H1 (cell line): ENCODE data around the gene PLOD1. TPM values are rescaled to one million over a fixed set of nuclear protein-coding genes. Genes with fewer than 3 reads are reported as not detected.
A peak's percentile ranks its signal among the peaks of the same experiment; 100 is the strongest.

Source experiments
- ATF2 ChIP-seq: IDR thresholded peaks from 2 replicates; pipeline ENCODE4 v1.6.1; 2012; ENCODE audit warnings: low read length, inconsistent platforms
- ATF3 ChIP-seq: IDR thresholded peaks from 2 replicates; pipeline ENCODE4 v1.6.1; 2011; ENCODE audit warnings: low read depth, mild to moderate bottlenecking, low read length; ENCODE audit not compliant: insufficient read depth
- BACH1 ChIP-seq: IDR thresholded peaks from 2 replicates; pipeline ENCODE4 v1.6.1; 2012; ENCODE audit warnings: low read length, improper control_type of control experiment
- BRCA1 ChIP-seq: IDR thresholded peaks from 2 replicates; pipeline ENCODE4 v1.6.1; 2012; ENCODE audit warnings: low read depth, low read length, improper control_type of control experiment
- CEBPB ChIP-seq: IDR thresholded peaks from 2 replicates; pipeline ENCODE4 v1.6.1; 2012; ENCODE audit warnings: low read depth, low read length
- CHD1 ChIP-seq: IDR thresholded peaks from 2 replicates; pipeline ENCODE4 v1.6.1; 2012; ENCODE audit warnings: low read depth, low read length, improper control_type of control experiment
- CREB1 ChIP-seq: IDR thresholded peaks from 2 replicates; pipeline ENCODE4 v1.6.1; 2012; ENCODE audit warnings: inconsistent platforms
- EP300 ChIP-seq, 2 experiments: IDR thresholded peaks; 1 replicate in 1 of 2; 2 replicates in 1 of 2; pipeline ENCODE4 v1.6.1; 2011 to 2012; ENCODE audit warnings: low read depth in 2 of 2, low read length in 2 of 2, mild to moderate bottlenecking in 2 of 2, borderline replicate concordance in 1 of 2, inconsistent platforms in 1 of 2, moderate library complexity in 1 of 2
- EZH2 ChIP-seq: fragments of 200-600 bp; sonication (generic); IDR thresholded peaks from 2 replicates; pipeline ENCODE4 v1.7.1; 2012; ENCODE audit warnings: low read depth, mild to moderate bottlenecking, moderate library complexity, low read length, inconsistent platforms; ENCODE audit not compliant: severe bottlenecking
- GABPA ChIP-seq: IDR thresholded peaks from 2 replicates; pipeline ENCODE4 v1.6.1; 2011; ENCODE audit warnings: mild to moderate bottlenecking, low read length, moderate library complexity, borderline replicate concordance; ENCODE audit not compliant: insufficient read depth
- HDAC6 ChIP-seq: IDR thresholded peaks from one replicate; pipeline ENCODE4 v1.7.1; 2012; ENCODE audit warnings: low read depth, mild to moderate bottlenecking, inconsistent platforms, low read length, moderate library complexity
- JUND ChIP-seq: IDR thresholded peaks from 2 replicates; pipeline ENCODE4 v1.6.1; 2011; ENCODE audit warnings: mild to moderate bottlenecking, improper control_type of control experiment, low read length
- MAX ChIP-seq: IDR thresholded peaks from 2 replicates; pipeline ENCODE4 v1.6.1; 2012; ENCODE audit warnings: inconsistent platforms
- NANOG ChIP-seq: IDR thresholded peaks from 2 replicates; pipeline ENCODE4 v1.6.1; 2011; ENCODE audit warnings: low read length, low read depth, mild to moderate bottlenecking, inconsistent platforms; ENCODE audit not compliant: insufficient read depth, poor library complexity, severe bottlenecking
- NRF1 ChIP-seq: IDR thresholded peaks from 2 replicates; pipeline ENCODE4 v1.6.1; 2011; ENCODE audit warnings: mild to moderate bottlenecking, low read depth, low read length, improper control_type of control experiment
- POLR2A ChIP-seq, 2 experiments: IDR thresholded peaks; 1 replicate in 1 of 2; 2 replicates in 1 of 2; pipeline ENCODE4 v1.6.1; 2011; ENCODE audit warnings: low read depth in 2 of 2, low read length in 2 of 2, mild to moderate bottlenecking in 2 of 2; ENCODE audit errors: control extremely low read depth in 1 of 2
- RAD21 ChIP-seq, 2 experiments: IDR thresholded peaks in 1 of 2; conservative IDR thresholded peaks in 1 of 2; 2 replicates each; pipeline ENCODE4 v1.6.1; 2011; ENCODE audit warnings: low read depth in 2 of 2, low read length in 2 of 2, improper control_type of control experiment in 1 of 2, inconsistent platforms in 1 of 2, mild to moderate bottlenecking in 1 of 2, moderate library complexity in 1 of 2
- RXRA ChIP-seq: IDR thresholded peaks from 2 replicates; pipeline ENCODE4 v1.6.1; 2011; ENCODE audit warnings: low read depth, mild to moderate bottlenecking, low read length, moderate library complexity; ENCODE audit not compliant: insufficient read depth
- SP1 ChIP-seq: IDR thresholded peaks from 2 replicates; pipeline ENCODE4 v1.6.1; 2011; ENCODE audit warnings: low read depth, low read length
- USF2 ChIP-seq: IDR thresholded peaks from 2 replicates; pipeline ENCODE4 v1.6.1; 2011; ENCODE audit warnings: low read length, improper control_type of control experiment
- polyA plus RNA-seq, 7 experiments: library from polyadenylated mRNA; depleted of rRNA in 3 of 7; stranded (reverse) in 5 of 7; unstranded in 2 of 7; fragments of >200 nt in 5 of 7; fragments of 200-250 nt in 2 of 7; gene quantifications; 1 replicate in 5 of 7; 2 replicates in 1 of 7; 4 replicates in 1 of 7; pipeline versions ENCODE4 v1.2.1 to v1.2.3, GENCODE V29; 2011 to 2013; ENCODE audit warnings: missing spikeins in 2 of 7, mixed read lengths in 2 of 7
- total RNA-seq: library from RNA; stranded (reverse); fragmentation: NEBNext Ultra II Directional; extraction: Animal tissue kit (Norgen Biotek cat#: 25700); gene quantifications from 2 replicates; pipeline ENCODE4 v1.2.1, GENCODE V29; 2021

PLOD1 gene
- total and polyA plus RNA-seq, 2 of the 8 experiments (the other 6 are each of a cell fraction or from before 2014, with no cell fraction given), result 44.9 to 51.8 TPM

GRCh38 chr1:11934302-11935056 is at the start of gene PLOD1 (continued):
- TF ChIP-seq NRF1 (no peak), MAX (peak; percentile 89), BRCA1 (no peak), EP300 (IDR thresholded peaks at IDR 0.05; ENCODE audit: borderline replicate concordance in 1 of 2, low read depth in 2 of 2, low read length in 2 of 2) (no peak), NANOG (no peak), SP1 (no peak), RAD21 (IDR thresholded peaks at IDR 0.05 in 1 of 2, conservative IDR thresholded peaks at IDR 0.05 in 1 of 2; ENCODE audit: low read depth in 2 of 2, low read length in 2 of 2) (no peak), ATF2 (no peak), JUND (no peak), USF2 (no peak), RXRA (no peak), GABPA (no peak), CREB1 (no peak), HDAC6 (no peak), ATF3 (no peak), POLR2A (IDR thresholded peaks at IDR 0.05; ENCODE audit: control extremely low read depth in 1 of 2, low read depth in 2 of 2, low read length in 2 of 2) (peak in 1 of 2 experiments; percentile 92; a peak in 2 of 3 replicates), CEBPB (no peak), EZH2 (no peak), BACH1 (peak; percentile 46; the same call in 1 of the 2 replicates), CHD1 (no peak)
